Endodermal cell (in vitro differentiated cells): ENCODE data around the gene CCDC3. TPM values are rescaled to one million over a fixed set of nuclear protein-coding genes. Genes with fewer than 3 reads are reported as not detected.

Experiments used
- DNase-seq: peaks from one replicate; pipeline ENCODE4 v3.0.0-alpha.2; 2017
- H3K27ac ChIP-seq: 2 replicates; pipeline ENCODE4 v1.5.1; 2013; ENCODE audit warnings: mild to moderate bottlenecking, low read depth, low read length, moderate library complexity
- H3K27me3 ChIP-seq: 2 replicates; pipeline ENCODE4 v1.6.1; 2013; ENCODE audit warnings: mild to moderate bottlenecking, low read length, moderate library complexity; ENCODE audit not compliant: insufficient read depth, control insufficient read depth, poor library complexity, severe bottlenecking
- H3K36me3 ChIP-seq: 2 replicates; pipeline ENCODE4 v1.7.0; 2013; ENCODE audit warnings: mild to moderate bottlenecking, low read length, moderate library complexity; ENCODE audit not compliant: control insufficient read depth, insufficient read depth
- H3K4me1 ChIP-seq: one replicate; pipeline ENCODE4 v1.7.0; 2013; ENCODE audit warnings: low read length; ENCODE audit not compliant: control insufficient read depth, insufficient read depth
- H3K4me3 ChIP-seq: 2 replicates; pipeline ENCODE4 v1.5.1; 2013; ENCODE audit warnings: mild to moderate bottlenecking, low read length, moderate library complexity
- H3K9ac ChIP-seq: 2 replicates; pipeline ENCODE4 v1.6.1; 2013; ENCODE audit warnings: mild to moderate bottlenecking, low read length, moderate library complexity; ENCODE audit not compliant: poor library complexity, severe bottlenecking; ENCODE audit errors: extremely low read depth
- H3K9me3 ChIP-seq: 2 replicates; pipeline ENCODE4 v1.6.1; 2013; ENCODE audit warnings: mild to moderate bottlenecking, low read length, moderate library complexity; ENCODE audit not compliant: control insufficient read depth
- H3K27ac Mint-ChIP-seq: 2 replicates; pipeline ENCODE4 v1.8.0; 2020; ENCODE audit warnings: mixed read lengths
- H3K27me3 Mint-ChIP-seq: 2 replicates; pipeline ENCODE4 v1.8.0; 2021; ENCODE audit warnings: mild to moderate bottlenecking, mixed read lengths; ENCODE audit not compliant: insufficient read depth
- H3K36me3 Mint-ChIP-seq: 2 replicates; pipeline ENCODE4 v1.8.0; 2020; ENCODE audit warnings: low read depth, mixed read lengths
- H3K4me1 Mint-ChIP-seq: 2 replicates; pipeline ENCODE4 v1.8.0; 2020; ENCODE audit warnings: mixed read lengths
- H3K4me3 Mint-ChIP-seq: 2 replicates; pipeline ENCODE4 v1.8.0; 2020; ENCODE audit warnings: mild to moderate bottlenecking, moderate library complexity, mixed read lengths
- H3K9me3 Mint-ChIP-seq: 2 replicates; pipeline ENCODE4 v1.8.0; 2020; ENCODE audit warnings: mild to moderate bottlenecking, mixed read lengths
- WGBS, 2 experiments: methylation state at CpG; one replicate each; pipeline versions ENCODE4 v1.1.5 to v1.1.7; 2013; ENCODE audit warnings: missing lambda C conversion rate in 2 of 2, mixed read lengths in 1 of 2; ENCODE audit not compliant: insufficient coverage in 1 of 2, insufficient read length in 1 of 2; 5-methylcytosine and 5-hydroxymethylcytosine counted together
- total RNA-seq, 2 donors: library from RNA; stranded (reverse); fragmentation: NEBNext Ultra II Directional in 1 of 2; extraction: Animal tissue kit (Norgen Biotek cat#: 25700) in 1 of 2; gene quantifications; 2 replicates in 1 of 2; 3 replicates in 1 of 2; pipeline ENCODE4 v1.2.1, GENCODE V29; 2021
- TF ChIP-seq, protein P1 (sequence below): fragments of 200-600 bp; sonication (generic); conservative IDR thresholded peaks from 2 replicates; pipeline ENCODE4 v1.5.0; 2021; ENCODE audit warnings: antibody characterized with exemption, mild to moderate bottlenecking

Gene CCDC3
- total RNA-seq, 2 donors from 2014 or later, result 4.6 to 12.3 TPM

DNA sequence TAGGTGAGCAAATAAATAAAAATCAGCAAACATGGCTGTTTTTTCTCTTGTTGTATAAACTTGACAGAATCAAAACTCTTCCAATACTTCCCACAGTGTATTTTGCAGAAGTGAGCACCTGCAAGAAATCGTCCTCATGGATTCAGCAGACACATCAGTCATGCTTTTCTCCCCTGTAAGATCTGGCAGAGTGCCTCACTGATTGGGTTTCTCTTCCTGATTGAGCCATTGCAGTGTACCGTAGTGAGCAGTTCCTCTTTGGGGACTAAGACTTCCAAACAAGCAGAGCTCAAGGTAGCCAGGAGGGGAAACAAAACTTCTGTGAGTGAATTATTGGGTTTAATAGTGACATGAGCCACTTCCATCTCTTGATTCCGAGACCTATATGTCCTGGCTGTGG is 2.2 kb upstream of the CCDC3 start:
- H3K36me3 ChIP-seq, result no peaks in the 10 kb centered on the region
- peaks cover 50% of the 10 kb centered on the region for H3K27me3 ChIP-seq
- H3K4me1 ChIP-seq, result no peaks in the 10 kb centered on the region
- H3K27me3 Mint-ChIP-seq, result peaks cover 53% of the 10 kb centered on the region
- peaks cover 7% of the 10 kb centered on the region for H3K4me1 Mint-ChIP-seq
- TF ChIP-seq, protein P1, sequence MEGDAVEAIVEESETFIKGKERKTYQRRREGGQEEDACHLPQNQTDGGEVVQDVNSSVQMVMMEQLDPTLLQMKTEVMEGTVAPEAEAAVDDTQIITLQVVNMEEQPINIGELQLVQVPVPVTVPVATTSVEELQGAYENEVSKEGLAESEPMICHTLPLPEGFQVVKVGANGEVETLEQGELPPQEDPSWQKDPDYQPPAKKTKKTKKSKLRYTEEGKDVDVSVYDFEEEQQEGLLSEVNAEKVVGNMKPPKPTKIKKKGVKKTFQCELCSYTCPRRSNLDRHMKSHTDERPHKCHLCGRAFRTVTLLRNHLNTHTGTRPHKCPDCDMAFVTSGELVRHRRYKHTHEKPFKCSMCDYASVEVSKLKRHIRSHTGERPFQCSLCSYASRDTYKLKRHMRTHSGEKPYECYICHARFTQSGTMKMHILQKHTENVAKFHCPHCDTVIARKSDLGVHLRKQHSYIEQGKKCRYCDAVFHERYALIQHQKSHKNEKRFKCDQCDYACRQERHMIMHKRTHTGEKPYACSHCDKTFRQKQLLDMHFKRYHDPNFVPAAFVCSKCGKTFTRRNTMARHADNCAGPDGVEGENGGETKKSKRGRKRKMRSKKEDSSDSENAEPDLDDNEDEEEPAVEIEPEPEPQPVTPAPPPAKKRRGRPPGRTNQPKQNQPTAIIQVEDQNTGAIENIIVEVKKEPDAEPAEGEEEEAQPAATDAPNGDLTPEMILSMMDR, result no peak
- no peak overlapping the region for H3K27ac Mint-ChIP-seq
- H3K36me3 Mint-ChIP-seq, result no peaks in the 10 kb centered on the region
- H3K9ac ChIP-seq, result no peak overlapping the region
- H3K4me3 ChIP-seq, result no peak overlapping the region
- no peaks in the 10 kb centered on the region for H3K9me3 Mint-ChIP-seq
- DNase-seq, result no peak
- H3K27ac ChIP-seq, result no peak overlapping the region
- no peaks in the 10 kb centered on the region for H3K9me3 ChIP-seq
- 71 to 85% methylated on average over 2 to 3 of the region's 3 CpGs for WGBS, 2 experiments
- no peak overlapping the region for H3K4me3 Mint-ChIP-seq

DNA sequence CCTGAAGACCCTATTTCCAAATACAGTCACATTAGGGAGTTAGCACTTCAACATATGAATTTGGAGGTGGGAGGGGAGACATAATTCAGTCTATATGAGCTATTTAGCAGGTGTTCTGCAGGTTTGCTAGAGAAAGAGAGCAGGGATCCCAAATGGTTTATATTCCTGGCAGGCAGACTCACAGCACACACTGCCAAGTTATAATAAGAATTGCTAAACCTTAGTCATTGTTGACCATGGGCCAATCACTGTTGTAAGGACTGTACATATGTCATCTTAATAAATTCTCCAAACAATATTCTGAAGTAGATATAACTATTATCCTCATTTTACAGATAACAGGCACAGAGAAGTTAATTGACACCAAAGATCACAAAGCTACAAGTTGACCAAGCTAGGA is 1.5 kb upstream of the CCDC3 start:
- Mint-ChIP-seq H3K4me1 (peaks cover 7% of the 10 kb centered on the region), H3K27me3 (peaks cover 49% of the 10 kb centered on the region), H3K4me3 (no peak overlapping the region), H3K9me3 (no peaks in the 10 kb centered on the region), H3K36me3 (no peaks in the 10 kb centered on the region), H3K27ac (no peak overlapping the region)
- no peaks in the 10 kb centered on the region for H3K36me3 ChIP-seq
- H3K9ac ChIP-seq, result no peak overlapping the region
- no peaks in the 10 kb centered on the region for H3K4me1 ChIP-seq
- H3K27ac ChIP-seq, result no peak overlapping the region
- TF ChIP-seq, protein P1, result no peak
- peaks cover 50% of the 10 kb centered on the region for H3K27me3 ChIP-seq
- no peaks in the 10 kb centered on the region for H3K9me3 ChIP-seq
- H3K4me3 ChIP-seq, result no peak overlapping the region
- DNase-seq, result no peak

DNA sequence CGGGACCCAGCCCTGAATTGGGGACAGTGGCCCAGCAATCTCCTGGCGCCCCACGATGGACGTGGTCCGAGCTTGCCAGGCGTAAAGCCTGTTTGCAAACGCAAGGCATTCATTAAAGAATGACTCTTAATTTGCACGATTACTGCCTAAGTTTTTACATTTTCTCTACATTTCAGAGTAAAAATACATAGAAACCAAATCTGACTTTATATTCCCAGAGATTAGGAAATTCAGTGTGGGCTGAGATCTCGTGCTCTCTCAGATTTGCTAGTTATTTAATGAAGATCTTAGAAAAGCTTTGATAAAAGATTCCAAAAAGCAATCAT is 337 bp upstream of the CCDC3 start:
- peak overlapping the region; percentile 73 for H3K4me3 ChIP-seq
- Mint-ChIP-seq H3K27ac (no peak overlapping the region), H3K27me3 (peaks cover 48% of the 10 kb centered on the region), H3K36me3 (peaks cover 4% of the 10 kb centered on the region), H3K4me3 (peak overlapping the region; percentile 53), H3K4me1 (peaks cover 7% of the 10 kb centered on the region), H3K9me3 (no peaks in the 10 kb centered on the region)
- H3K9ac ChIP-seq, result no peak overlapping the region
- H3K9me3 ChIP-seq, result no peaks in the 10 kb centered on the region
- TF ChIP-seq, protein P1, result no peak
- H3K4me1 ChIP-seq, result no peaks in the 10 kb centered on the region
- no peak for DNase-seq
- H3K27me3 ChIP-seq, result peaks cover 45% of the 10 kb centered on the region
- H3K36me3 ChIP-seq, result no peaks in the 10 kb centered on the region
- WGBS, 2 experiments, result 13 to 18% methylated on average over 7 to 9 of the region's 9 CpGs
- no peak overlapping the region for H3K27ac ChIP-seq
